GM12878 (cell line): ENCODE data around the gene SOX3.

Source experiments
- CTCF ChIP-seq, 3 experiments: IDR thresholded peaks in 2 of 3; conservative IDR thresholded peaks in 1 of 3; 2 replicates each; pipeline ENCODE4 v1.5.1; 2011; ENCODE audit warnings: low read depth in 3 of 3, low read length in 3 of 3, mild to moderate bottlenecking in 3 of 3, control low read depth in 2 of 3, moderate library complexity in 2 of 3, inconsistent platforms in 1 of 3, mixed read lengths in 1 of 3; ENCODE audit not compliant: control insufficient read depth in 2 of 3, insufficient read depth in 1 of 3; ENCODE audit errors: extremely low read depth in 1 of 3
- EGR1 ChIP-seq, 2 experiments: IDR thresholded peaks; 1 replicate in 1 of 2; 2 replicates in 1 of 2; pipeline ENCODE4 v1.6.1; 2011 to 2012; ENCODE audit warnings: low read depth in 2 of 2, low read length in 2 of 2, borderline replicate concordance in 1 of 2, mild to moderate bottlenecking in 1 of 2, moderate library complexity in 1 of 2
- IRF3 ChIP-seq: fragments of 450-650 bp; IDR thresholded peaks from 2 replicates; pipeline ENCODE4 v1.6.1; 2014; ENCODE audit warnings: mild to moderate bottlenecking
- JUND ChIP-seq: IDR thresholded peaks from 2 replicates; pipeline ENCODE4 v1.6.1; 2012; ENCODE audit warnings: low read depth, mild to moderate bottlenecking, low read length, improper control_type of control experiment, moderate library complexity
- POLR2A ChIP-seq: IDR thresholded peaks from 2 replicates; pipeline ENCODE4 v1.6.1; 2011; ENCODE audit warnings: low read depth, mild to moderate bottlenecking, low read length
- SP1 ChIP-seq: IDR thresholded peaks from one replicate; pipeline ENCODE4 v1.6.1; 2011; ENCODE audit warnings: low read depth, low read length
- TBL1XR1 ChIP-seq: IDR thresholded peaks from 2 replicates; pipeline ENCODE4 v1.6.1; 2012; ENCODE audit warnings: low read depth, low read length, improper control_type of control experiment

DNA sequence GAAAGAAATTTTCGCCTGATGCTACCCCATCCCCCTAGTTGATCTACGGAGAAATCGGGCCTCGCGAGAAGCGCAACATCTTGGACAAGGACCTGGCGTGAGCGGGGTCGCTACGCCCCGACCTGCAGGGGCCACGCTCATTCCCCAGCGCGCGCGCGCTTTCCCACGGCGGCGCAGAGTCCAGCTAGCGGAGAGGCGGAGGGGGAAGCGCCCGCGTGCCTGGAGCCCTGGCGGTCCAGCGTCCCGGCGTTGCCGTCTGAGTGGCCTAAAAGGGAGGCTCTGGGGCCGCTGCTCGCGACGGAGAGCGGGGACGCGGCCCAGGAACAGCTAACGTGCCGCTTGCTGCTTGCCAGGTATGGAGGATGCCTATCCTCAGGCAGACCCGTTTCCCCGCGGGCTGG, 6.0 kb upstream of the SOX3 start:
- TF ChIP-seq POLR2A (no peak), EGR1 (IDR thresholded peaks at IDR 0.05; ENCODE audit: borderline replicate concordance in 1 of 2, low read depth in 2 of 2, low read length in 2 of 2) (no peak), JUND (no peak), CTCF (IDR thresholded peaks at IDR 0.05 in 2 of 3, conservative IDR thresholded peaks at IDR 0.05 in 1 of 3; ENCODE audit: control insufficient read depth in 2 of 3, extremely low read depth in 1 of 3, insufficient read depth in 1 of 3, low read depth in 3 of 3, low read length in 3 of 3) (no peak), TBL1XR1 (no peak), SP1 (no peak), IRF3 (no peak)
